WERI-Rb-1 (cell line): ENCODE results near the gene MRPL19.
"Not testable (repeated sequence)": the region's sequence is repeated elsewhere in the genome, so short reads cannot be mapped to it uniquely, and the experiment has no call there.

Source experiments
- DNase-seq: peaks from one replicate; pipeline ENCODE4 v3.0.0-alpha.2; 2020
- H3K27ac ChIP-seq: fragments of 250-450 bp; sonication (Bioruptor Pico); 2 replicates; pipeline ENCODE4 v1.5.1; 2020; ENCODE audit warnings: mild to moderate bottlenecking, moderate library complexity
- H3K27me3 ChIP-seq: fragments of 250-450 bp; sonication (Bioruptor Pico); 2 replicates; pipeline ENCODE4 v1.5.1; 2021; ENCODE audit warnings: mild to moderate bottlenecking, low read depth, moderate library complexity; ENCODE audit not compliant: insufficient read depth, severe bottlenecking
- H3K36me3 ChIP-seq: fragments of 250-450 bp; sonication (Bioruptor Pico); 2 replicates; pipeline ENCODE4 v1.5.1; 2020; ENCODE audit warnings: mild to moderate bottlenecking, moderate library complexity
- H3K4me3 ChIP-seq: 2 replicates; pipeline ENCODE4 v1.5.1; 2011; ENCODE audit warnings: low read depth, mild to moderate bottlenecking, control low read depth, low read length
- H3K9me3 ChIP-seq: fragments of 250-450 bp; sonication (Bioruptor Pico); 2 replicates; pipeline ENCODE4 v1.5.1; 2021; ENCODE audit warnings: mild to moderate bottlenecking, moderate library complexity; ENCODE audit not compliant: severe bottlenecking
- TF ChIP-seq, protein P1 (sequence below): IDR thresholded peaks from 2 replicates; pipeline ENCODE4 v1.5.1; 2011; ENCODE audit warnings: low read depth, mild to moderate bottlenecking, control low read depth, inconsistent platforms, low read length

The MRPL19 gene

GRCh38 chr2:75675908-75676307 is 29.3 kb downstream of the MRPL19 start:
- Histone ChIP-seq H3K4me3 (no peak overlapping the region), H3K27me3 (no peaks in the 10 kb centered on the region), H3K9me3 (no peaks in the 10 kb centered on the region), H3K27ac (peak overlapping the region; percentile 19; the same call in 1 of the 2 replicates), H3K36me3 (peaks cover 25% of the 10 kb centered on the region)
- DNase-seq = no peak
- TF ChIP-seq, protein P1, sequence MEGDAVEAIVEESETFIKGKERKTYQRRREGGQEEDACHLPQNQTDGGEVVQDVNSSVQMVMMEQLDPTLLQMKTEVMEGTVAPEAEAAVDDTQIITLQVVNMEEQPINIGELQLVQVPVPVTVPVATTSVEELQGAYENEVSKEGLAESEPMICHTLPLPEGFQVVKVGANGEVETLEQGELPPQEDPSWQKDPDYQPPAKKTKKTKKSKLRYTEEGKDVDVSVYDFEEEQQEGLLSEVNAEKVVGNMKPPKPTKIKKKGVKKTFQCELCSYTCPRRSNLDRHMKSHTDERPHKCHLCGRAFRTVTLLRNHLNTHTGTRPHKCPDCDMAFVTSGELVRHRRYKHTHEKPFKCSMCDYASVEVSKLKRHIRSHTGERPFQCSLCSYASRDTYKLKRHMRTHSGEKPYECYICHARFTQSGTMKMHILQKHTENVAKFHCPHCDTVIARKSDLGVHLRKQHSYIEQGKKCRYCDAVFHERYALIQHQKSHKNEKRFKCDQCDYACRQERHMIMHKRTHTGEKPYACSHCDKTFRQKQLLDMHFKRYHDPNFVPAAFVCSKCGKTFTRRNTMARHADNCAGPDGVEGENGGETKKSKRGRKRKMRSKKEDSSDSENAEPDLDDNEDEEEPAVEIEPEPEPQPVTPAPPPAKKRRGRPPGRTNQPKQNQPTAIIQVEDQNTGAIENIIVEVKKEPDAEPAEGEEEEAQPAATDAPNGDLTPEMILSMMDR = no peak

- H3K27me3 ChIP-seq = no peaks in the 10 kb centered on the region
- DNase-seq = no peak
- H3K9me3 ChIP-seq = no peaks in the 10 kb centered on the region
- H3K27ac ChIP-seq = no peak overlapping the region
- no peak overlapping the region for H3K4me3 ChIP-seq
- TF ChIP-seq, protein P1 = no peak
- H3K36me3 ChIP-seq = peaks cover 25% of the 10 kb centered on the region
These were observed 29.9 kb downstream of the MRPL19 start for GRCh38 chr2:75676464-75676863.

DNA sequence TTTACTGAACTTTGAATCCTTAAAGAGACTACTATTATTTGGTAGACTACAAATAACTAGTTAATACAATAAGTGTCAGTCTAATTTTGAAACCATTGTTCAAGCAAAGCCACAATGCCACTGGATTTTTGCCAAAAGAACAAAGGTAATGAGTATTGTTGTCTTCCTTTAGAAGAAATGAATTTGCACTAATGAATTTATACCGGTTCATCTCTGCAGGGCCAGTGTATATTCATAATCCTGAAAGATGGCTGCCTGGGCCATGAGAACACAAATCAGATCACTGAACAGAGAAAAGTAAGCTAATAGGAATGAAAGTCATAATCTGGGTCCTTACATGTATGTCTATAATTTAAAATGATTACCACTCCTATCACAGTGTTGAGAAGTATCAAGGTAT is 33.0 kb downstream of the MRPL19 start:
- DNase-seq = no peak
- Histone ChIP-seq H3K27ac (no peak overlapping the region), H3K36me3 (peaks cover 27% of the 10 kb centered on the region), H3K27me3 (no peaks in the 10 kb centered on the region), H3K9me3 (no peaks in the 10 kb centered on the region), H3K4me3 (no peak overlapping the region)
- TF ChIP-seq, protein P1 = no peak

DNA sequence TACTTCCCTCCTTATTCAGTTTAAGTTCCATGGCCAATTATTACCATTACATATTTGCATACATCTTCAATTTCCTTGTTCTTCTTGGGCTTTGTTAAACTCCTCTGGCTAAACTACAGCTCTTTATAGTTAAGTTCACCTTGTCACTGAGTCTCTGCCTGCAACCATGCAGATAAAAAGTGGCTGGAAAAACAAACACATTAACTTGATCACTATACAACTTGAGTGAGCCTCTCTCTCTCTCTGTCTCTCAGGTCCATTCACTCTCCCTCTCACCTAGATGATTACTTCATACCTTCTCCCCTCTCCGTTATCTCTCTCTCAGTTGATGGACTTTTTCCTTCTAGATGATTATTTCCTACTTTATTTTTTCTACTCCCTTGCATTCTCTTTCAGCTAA is 33.8 kb downstream of the MRPL19 start:
- H3K4me3 ChIP-seq = no peak overlapping the region
- DNase-seq = no peak
- no peaks in the 10 kb centered on the region for H3K27me3 ChIP-seq
- peaks cover 34% of the 10 kb centered on the region for H3K36me3 ChIP-seq
- TF ChIP-seq, protein P1 = no peak
- no peaks in the 10 kb centered on the region for H3K9me3 ChIP-seq
- H3K27ac ChIP-seq = no peak overlapping the region

DNA sequence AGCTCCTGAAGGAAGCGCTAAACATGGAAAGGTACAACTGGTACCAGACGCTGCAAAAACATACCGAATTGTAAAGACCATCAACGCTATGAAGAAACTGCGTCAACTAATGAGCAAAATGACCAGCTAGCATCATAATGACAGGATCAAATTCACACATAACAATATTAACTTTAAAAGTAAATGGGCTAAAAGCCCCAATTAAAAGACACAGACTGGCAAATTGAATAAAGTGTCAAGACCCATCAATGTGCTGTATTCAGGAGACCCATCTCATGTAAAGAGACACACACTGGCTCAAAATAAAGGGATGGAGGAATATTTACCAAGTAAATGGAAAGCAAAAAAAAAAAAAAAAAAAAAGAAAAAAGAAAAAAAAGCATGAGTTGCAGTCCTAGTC is 36.8 kb downstream of the MRPL19 start:
- not testable (repeated sequence) for DNase-seq, H3K9me3 ChIP-seq, H3K27me3 ChIP-seq, H3K27ac ChIP-seq, H3K4me3 ChIP-seq
- peaks cover 64% of the 10 kb centered on the region for H3K36me3 ChIP-seq

DNA sequence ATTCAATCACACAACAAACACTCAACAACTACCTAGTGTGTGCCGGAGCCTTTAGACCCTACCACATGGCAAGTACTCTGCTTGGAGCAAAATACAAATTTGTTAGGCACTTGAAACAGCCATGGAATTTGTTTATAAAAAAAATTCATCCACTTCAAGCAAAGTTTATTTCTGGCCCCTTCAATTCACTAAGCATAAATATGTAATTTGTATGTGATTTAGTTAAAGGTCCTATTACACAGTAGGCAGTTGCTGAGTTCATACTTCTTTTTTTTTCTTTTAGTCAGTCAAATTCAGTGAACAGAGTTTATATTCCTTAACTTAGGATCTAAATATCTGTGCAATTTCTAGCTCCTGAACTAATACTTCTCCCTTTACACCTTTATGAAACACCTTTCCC is 41.6 kb downstream of the MRPL19 start:
- no peak for DNase-seq
- H3K27me3 ChIP-seq = no peaks in the 10 kb centered on the region
- no peak overlapping the region for H3K4me3 ChIP-seq
- peaks cover 80% of the 10 kb centered on the region for H3K36me3 ChIP-seq
- H3K9me3 ChIP-seq = no peaks in the 10 kb centered on the region
- H3K27ac ChIP-seq = no peak overlapping the region
- TF ChIP-seq, protein P1 = no peak
